ENCODE data around the gene CSNK1G1.

CSNK1G1 gene

GRCh38 chr15:64149893-64150578, 205.9 kb downstream of the CSNK1G1 start:
- no peak for DNase-seq

DNA sequence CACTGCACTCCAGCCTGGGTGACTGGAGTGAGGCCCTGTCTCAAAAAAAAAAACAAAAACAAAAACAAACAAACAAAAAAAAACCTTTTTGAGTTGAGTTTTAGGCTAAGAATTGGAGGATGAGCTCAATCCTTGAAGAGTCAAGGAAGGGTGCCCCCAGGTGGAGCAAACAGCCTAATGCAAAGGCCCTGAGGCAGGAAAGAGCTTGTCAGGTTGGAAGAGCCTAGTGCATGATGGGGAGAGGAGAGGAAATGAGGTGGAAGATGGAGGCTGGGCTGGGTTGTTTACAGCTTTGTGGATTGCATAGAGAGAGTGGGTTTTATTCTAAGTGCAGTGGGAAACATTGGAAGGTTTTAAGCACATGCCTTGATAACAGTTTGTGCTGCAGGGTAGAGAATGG, 206.5 kb downstream of the CSNK1G1 start:
- DNase-seq: no peak

DNA sequence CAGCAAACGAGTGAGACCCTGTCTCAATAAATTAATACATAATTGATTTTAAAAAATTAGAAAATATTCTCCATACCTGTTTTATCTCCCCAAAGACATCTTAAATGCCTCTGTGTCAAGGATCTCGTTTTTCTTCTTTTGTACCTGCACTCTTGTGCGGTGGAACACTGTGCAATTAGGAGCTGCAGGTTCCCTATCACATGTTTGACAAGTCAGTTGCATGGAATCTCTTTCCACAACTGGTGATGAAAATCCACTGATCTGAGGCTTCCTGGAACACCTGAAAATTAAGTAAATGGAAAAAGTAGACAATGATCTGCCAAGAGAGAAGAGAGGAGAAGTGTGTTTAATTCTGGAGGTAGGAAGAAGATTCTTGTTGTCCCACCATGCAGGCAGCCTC, 207.4 kb downstream of the CSNK1G1 start:
- DNase-seq: no peak

GRCh38 chr15:64148168-64148567, 207.8 kb downstream of the CSNK1G1 start:
- DNase-seq: no peak

- DNase-seq: no peak
These were observed 208.9 kb downstream of the CSNK1G1 start for GRCh38 chr15:64146885-64147681.

- no peak for DNase-seq
These were observed 209.5 kb downstream of the CSNK1G1 start for GRCh38 chr15:64146520-64146884.

DNA sequence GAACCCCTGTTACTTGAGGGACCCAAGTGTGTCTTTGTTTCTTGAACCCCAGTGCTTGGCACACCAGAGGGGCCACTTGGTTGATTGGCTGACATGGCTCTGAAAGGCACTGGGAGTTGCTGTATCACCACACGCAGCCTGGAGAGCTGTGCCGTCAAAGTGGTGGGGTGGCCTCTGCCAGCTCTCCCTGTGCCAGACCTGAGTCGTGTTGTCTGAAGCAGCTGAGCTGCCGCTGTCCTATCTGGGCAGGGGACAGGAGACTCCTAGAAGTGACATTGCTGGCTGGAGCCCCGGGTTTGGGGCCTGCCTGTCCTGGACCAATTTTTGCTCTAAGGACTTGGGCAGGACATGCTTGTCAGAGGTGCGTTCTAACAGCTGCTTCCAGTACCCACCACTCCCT, 209.9 kb downstream of the CSNK1G1 start:
- no peak for DNase-seq

DNA sequence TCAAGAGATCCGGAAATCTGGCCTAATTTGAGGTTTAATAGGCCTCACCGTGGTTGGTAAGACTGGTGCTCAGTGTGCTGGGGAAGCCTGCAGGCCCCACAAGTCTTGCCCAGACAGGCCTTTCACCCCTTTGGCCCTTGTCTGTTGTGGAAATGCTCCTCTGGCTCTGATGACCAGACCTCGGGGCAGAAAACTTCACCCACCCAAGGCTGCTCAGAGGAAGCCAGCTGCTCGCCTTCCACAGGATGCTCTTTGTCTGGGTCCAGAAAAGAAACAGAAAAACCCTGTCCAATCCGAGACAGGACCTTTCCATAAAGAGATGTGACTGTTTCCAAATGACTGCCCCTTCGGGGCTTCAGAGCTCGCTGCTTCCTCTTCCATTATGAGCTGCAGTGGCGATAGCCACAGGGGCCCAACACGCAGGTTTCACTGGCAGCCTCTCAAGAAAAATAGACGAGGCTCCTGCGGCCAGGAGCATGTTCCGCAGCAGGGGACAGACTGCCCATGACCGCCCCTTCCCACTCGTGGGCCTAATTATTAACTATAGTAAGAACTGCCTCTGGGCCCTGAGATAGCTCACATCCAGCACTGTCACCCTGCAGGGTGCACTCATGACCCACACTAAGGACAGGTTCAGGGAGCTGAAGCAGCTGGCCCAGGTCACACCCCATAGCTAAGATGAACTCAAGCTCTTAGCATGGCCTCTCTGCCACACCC, 211.2 kb downstream of the CSNK1G1 start:
- no peak for DNase-seq

DNA sequence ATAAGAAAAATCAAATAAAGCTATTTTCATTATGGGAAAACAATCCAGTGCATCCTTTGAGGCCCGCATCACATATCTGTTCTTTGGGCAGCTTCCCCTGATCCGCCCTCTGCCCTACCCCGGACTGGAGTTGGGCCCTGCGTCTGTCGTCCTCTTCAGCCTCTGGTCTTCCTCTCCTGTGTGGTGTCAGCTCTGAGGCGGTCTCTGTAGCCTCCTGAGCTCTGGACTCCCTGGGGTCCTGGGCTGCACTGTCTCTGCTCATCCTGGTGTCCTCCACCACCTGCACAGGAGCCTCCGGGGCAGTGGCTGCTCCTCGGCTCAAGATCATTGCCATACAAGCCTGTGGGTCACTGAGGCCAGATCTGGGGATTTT, 211.8 kb downstream of the CSNK1G1 start:
- no peak for DNase-seq

GRCh38 chr15:64143276-64143675, 212.7 kb downstream of the CSNK1G1 start:
- no peak for DNase-seq

DNA sequence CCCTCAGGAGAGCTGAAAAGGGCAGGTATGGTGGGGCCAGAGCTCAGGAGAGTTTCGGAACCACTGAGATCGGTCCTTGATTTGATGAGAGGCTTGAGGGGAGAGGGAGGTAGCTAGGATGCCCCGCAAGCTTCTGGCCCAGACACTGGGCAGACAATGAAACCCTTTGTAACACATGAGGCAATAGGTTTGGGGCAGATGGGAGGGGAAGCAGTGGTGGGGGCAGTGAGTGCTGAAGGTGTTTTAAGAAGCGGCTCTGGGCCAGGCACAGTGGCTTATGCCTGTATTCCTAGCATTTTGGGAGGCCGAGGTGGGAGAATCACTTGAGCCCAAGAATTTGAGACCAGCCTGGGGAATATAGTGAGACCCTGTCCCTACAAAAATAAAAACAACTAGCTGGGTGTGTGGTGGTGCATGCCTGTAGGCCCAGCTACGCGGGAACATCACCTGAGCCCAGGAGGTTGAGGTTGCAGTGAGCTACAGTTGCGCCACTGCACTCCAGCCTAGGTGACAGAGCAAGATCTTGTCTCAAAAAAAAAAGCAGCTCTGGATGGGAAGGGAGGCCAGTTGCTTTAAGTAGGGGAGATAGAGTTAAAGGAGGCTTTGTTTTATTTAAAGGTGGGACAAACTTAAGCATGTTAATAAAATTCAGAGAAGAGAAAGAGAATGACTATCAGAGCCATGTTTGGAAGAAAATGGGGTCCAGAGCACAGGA, 214.0 kb downstream of the CSNK1G1 start:
- DNase-seq: no peak

DNA sequence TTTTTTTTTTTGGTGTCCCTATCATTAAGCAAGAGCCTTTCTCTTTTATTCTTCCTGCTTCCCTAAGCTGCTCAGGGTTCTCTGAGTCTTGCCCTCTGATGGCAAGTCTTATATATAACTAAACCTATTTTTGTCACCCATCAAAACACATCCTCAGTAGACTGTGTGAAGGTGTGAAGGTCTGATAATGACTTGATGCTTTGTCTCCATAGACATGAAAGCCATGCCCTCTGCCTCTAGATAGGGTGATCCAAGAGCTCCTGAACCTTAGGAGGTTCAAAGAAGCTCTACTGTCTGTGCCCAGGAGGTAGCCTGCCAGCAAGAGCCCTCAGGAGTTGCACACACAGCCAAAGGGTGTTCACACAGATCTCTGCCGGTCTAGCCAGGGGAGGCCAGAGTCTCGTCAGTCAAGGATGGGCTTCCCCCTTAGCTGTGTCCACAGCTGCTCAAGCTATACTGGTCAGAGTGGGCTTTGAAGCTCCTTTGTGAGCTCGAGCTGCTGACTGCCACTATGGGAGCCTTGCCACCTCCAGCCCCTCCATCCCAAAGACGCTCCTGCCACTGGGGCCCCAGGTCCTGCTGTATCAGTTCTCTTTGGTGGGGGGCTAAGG, 217.5 kb downstream of the CSNK1G1 start:
- DNase-seq: no peak

- DNase-seq: no peak
These were observed 218.6 kb downstream of the CSNK1G1 start for GRCh38 chr15:64137226-64137833.

DNA sequence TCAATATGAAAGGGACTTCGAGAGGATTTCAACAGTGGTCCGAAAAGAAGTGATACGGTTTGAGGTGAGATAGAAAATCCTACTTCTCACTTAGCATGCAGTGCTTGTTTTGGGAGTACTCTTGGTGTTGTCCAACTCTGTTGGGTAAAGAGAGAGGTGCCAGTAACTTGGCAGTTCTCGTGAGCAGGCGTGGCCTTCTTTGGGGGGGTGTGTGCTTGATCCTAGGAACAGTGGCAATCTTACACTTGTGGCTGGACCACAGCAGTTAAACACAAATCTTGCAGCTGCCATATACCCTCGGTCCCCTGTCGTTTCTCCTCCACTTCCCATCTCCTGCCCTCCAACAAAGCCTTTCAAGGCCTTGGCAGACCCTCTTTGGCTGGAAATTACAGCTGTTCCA, 219.6 kb downstream of the CSNK1G1 start:
- no peak for DNase-seq

DNA sequence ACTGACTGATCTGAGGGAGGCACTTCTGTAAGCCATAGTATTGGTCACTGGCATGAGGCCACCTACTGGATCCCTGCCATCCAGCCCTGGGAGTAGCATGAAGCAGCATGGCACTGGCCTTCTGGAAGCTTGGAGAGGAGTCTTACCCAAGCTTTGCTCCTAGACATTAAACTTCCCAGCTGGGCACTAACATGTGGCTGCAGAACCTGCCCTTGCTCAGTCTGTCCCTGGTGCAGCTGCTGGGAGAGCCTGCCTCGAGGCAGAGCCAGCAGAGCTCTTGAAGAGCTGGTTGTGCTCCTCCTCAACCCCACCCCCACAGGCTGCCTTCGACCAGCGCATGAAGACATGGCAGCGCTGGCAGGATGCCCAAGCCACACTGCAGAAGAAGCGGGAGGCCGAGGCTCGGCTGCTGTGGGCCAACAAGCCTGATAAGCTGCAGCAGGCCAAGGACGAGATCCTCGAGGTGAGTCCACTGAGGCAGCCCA, 221.6 kb downstream of the CSNK1G1 start:
- DNase-seq: no peak

DNA sequence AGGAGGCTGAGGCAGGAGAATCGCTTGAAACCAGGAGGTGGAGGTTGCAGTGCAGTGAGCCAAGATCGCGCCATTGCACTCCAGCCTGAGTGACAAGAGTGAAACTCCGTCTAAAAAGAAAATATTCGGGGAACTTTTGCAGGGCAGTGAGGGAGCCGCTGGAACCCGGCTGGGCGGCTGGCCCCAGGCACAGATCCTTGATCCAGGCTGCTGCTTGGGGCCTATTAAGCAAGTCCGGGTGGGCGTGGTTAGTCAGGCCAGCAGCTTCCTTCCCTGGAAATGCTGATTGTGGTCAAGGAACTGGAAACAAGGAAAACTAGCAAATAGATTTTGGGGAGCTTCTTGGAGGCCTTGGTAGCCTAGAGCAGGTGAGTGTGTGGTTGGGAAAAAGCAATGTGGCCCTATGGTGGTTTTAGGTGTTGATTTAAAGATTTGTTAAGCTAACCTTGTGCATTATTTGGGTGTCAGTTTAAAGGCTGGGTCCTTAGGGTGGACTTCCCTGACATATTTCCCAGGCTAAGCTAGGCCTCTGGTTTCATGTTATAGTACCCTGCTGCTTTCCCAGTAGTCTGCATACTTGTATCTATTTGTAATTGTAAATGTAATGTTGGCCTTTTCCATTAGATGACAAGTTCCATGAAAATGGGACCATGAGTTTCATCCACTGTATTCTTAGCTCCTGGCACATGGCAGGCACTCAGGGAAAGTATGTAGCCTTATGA, 222.2 kb downstream of the CSNK1G1 start:
- no peak for DNase-seq

GRCh38 chr15:64132217-64132616, 223.8 kb downstream of the CSNK1G1 start:
- DNase-seq: no peak

- no peak for DNase-seq
These were observed 224.4 kb downstream of the CSNK1G1 start for GRCh38 chr15:64131547-64131946.

DNA sequence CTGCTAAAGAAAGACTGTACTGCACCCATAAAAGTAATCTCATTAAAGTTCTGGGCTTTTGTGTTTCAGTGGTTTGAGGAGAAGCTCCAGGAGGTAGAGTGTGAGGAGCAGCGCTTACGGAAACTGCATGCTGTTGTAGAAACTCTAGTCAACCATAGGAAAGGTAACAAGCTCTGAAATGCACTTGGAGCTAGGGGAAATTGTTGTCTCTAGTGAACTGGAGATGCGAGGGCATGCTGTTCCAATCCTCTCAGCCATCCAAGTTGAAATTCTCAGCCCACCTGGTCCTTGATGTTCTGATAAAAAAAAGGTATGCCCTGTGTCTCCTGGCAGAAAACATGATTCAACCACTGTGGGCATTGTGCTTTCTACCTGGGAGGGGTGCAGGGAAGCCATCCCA, 225.8 kb downstream of the CSNK1G1 start:
- DNase-seq: no peak

DNA sequence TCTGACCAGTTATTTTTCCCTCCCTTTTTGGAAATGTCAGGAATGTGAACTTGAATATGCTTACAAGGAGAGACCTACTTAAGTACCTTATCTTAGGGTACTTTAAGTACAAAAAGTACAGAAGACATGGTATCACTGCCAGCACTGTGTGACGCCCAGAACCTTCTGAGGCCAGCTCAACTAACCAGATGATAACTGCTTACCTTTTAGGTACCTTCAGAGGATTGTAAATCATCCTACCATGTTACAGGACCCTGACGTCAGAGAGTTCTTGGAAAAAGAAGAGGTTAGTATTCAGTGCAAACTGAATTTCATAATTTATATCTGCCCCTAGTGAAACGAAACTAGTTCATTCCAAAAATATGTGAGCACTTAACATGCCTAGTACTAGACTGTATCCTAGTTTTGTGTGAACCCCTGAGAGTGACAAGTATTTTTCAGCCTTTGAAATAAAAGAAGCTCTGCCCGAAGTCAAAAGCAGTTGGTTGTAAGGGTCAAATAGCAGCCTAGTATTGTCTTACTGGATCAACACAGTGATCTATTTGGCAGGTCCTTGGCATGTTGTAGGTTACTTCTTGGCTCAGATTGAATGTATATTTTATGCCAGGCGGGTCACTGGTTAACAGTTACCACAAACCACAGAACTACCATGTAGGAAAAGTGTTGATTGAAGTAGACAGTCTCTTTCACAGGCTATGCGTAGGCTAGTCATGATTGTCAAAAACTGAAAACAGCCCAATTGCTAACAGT, 228.3 kb downstream of the CSNK1G1 start:
- no peak for DNase-seq

GRCh38 chr15:64125978-64126377, 230.0 kb downstream of the CSNK1G1 start:
- no peak for DNase-seq

Data from NCI-H1105 treated with DMSO at 0.1 percent for 48 hours (cell line).